Measurements from ENCODE around the gene CORO6. TPM values are rescaled to one million over a fixed set of nuclear protein-coding genes. Genes with fewer than 3 reads are reported as not detected.

Gene CORO6
- polyA plus RNA-seq, 1 donor (not counting 4 experiments of a cell fraction or from before 2014, with no cell fraction given): 20.5 TPM

GRCh38 chr17:29594519-29595090 lies 28.1 kb downstream of the CORO6 start:
- DNase-seq (ENCODE audit: low read depth, low spot score): no peak
- FAIRE-seq: no peak
- Histone ChIP-seq H3K9ac (ENCODE audit: control insufficient read depth, extremely low read depth, insufficient read depth, low read length) (no peak overlapping the region), H3K79me2 (ENCODE audit: control insufficient read depth, insufficient read depth, low read length) (peaks cover 19% of the 10 kb centered on the region), H2AFZ (ENCODE audit: control insufficient read depth, low read length) (no peak overlapping the region), H3K4me1 (ENCODE audit: control insufficient read depth, extremely low read depth, insufficient read depth, low read length) (peaks cover 46% of the 10 kb centered on the region), H4K20me1 (ENCODE audit: control insufficient read depth, extremely low read depth, insufficient read depth, low read length) (no peaks in the 10 kb centered on the region), H3K4me2 (ENCODE audit: control insufficient read depth, extremely low read depth, insufficient read depth, low read depth, low read length) (peak overlapping the region; percentile 92), H3K9me1 (ENCODE audit: control insufficient read depth, extremely low read depth, insufficient read depth, low read length) (no peaks in the 10 kb centered on the region), H3K27ac (ENCODE audit: control insufficient read depth, insufficient read depth, low read length) (no peak overlapping the region), H3K9me3 (ENCODE audit: control insufficient read depth, low read depth, low read length) (no peaks in the 10 kb centered on the region), H3K27me3 (ENCODE audit: control insufficient read depth, extremely low read depth, insufficient read depth, low read length) (no peaks in the 10 kb centered on the region), H3K4me3 (ENCODE audit: control insufficient read depth in 2 of 3, extremely low read depth in 1 of 3, insufficient read depth in 2 of 3, low read depth in 1 of 3, low read length in 3 of 3) (peak overlapping the region; percentile 51 to 78 (median 70)), H3K36me3 (ENCODE audit: control insufficient read depth in 2 of 2, extremely low read depth in 1 of 2, insufficient read depth in 2 of 2, low read length in 2 of 2) (no peaks in the 10 kb centered on the region)
- no peak for TF ChIP-seq EZH2 (IDR thresholded peaks at IDR 0.05; ENCODE audit: low read length)
- no peak for TF ChIP-seq CTCF (optimal IDR thresholded peaks at IDR 0.05 in 1 of 3, IDR thresholded peaks at IDR 0.05 in 1 of 3, conservative IDR thresholded peaks at IDR 0.05 in 1 of 3; ENCODE audit: extremely low read depth in 1 of 3, insufficient read depth in 2 of 3, low read length in 3 of 3)
- dilution Hi-C loops (cut with MboI; ENCODE audit: extremely low pct_ligation_motif_present, low sequenced_read_pairs): no loop called here

- Histone ChIP-seq H3K9me1 (ENCODE audit: control insufficient read depth, extremely low read depth, insufficient read depth, low read length) (no peaks in the 10 kb centered on the region), H3K4me1 (ENCODE audit: control insufficient read depth, extremely low read depth, insufficient read depth, low read length) (peaks cover 46% of the 10 kb centered on the region), H3K36me3 (ENCODE audit: control insufficient read depth in 2 of 2, extremely low read depth in 1 of 2, insufficient read depth in 2 of 2, low read length in 2 of 2) (no peaks in the 10 kb centered on the region), H3K9me3 (ENCODE audit: control insufficient read depth, low read depth, low read length) (no peaks in the 10 kb centered on the region), H3K9ac (ENCODE audit: control insufficient read depth, extremely low read depth, insufficient read depth, low read length) (peak overlapping the region; percentile 58), H4K20me1 (ENCODE audit: control insufficient read depth, extremely low read depth, insufficient read depth, low read length) (no peaks in the 10 kb centered on the region), H3K27ac (ENCODE audit: control insufficient read depth, insufficient read depth, low read length) (no peak overlapping the region), H2AFZ (ENCODE audit: control insufficient read depth, low read length) (peak overlapping the region; percentile 49), H3K4me2 (ENCODE audit: control insufficient read depth, extremely low read depth, insufficient read depth, low read depth, low read length) (peak overlapping the region; percentile 92), H3K79me2 (ENCODE audit: control insufficient read depth, insufficient read depth, low read length) (peaks cover 20% of the 10 kb centered on the region), H3K4me3 (ENCODE audit: control insufficient read depth in 2 of 3, extremely low read depth in 1 of 3, insufficient read depth in 2 of 3, low read depth in 1 of 3, low read length in 3 of 3) (peak overlapping the region; percentile 51 to 78 (median 70)), H3K27me3 (ENCODE audit: control insufficient read depth, extremely low read depth, insufficient read depth, low read length) (no peaks in the 10 kb centered on the region)
- dilution Hi-C loops (cut with MboI; ENCODE audit: extremely low pct_ligation_motif_present, low sequenced_read_pairs): no loop called here
- TF ChIP-seq CTCF (optimal IDR thresholded peaks at IDR 0.05 in 1 of 3, IDR thresholded peaks at IDR 0.05 in 1 of 3, conservative IDR thresholded peaks at IDR 0.05 in 1 of 3; ENCODE audit: extremely low read depth in 1 of 3, insufficient read depth in 2 of 3, low read length in 3 of 3) (peak; percentile 27 to 57 (median 37)), EZH2 (IDR thresholded peaks at IDR 0.05; ENCODE audit: low read length) (no peak)
- FAIRE-seq (no peak), DNase-seq (ENCODE audit: low read depth, low spot score) (no peak)
Observed at GRCh38 chr17:29593591-29594518, 28.9 kb downstream of the CORO6 start.

Data from keratinocyte (primary cell).